Measurements from ENCODE around the gene RASSF1. TPM values are rescaled to one million over a fixed set of nuclear protein-coding genes. Genes with fewer than 3 reads are reported as not detected.

Gene RASSF1
- total and polyA plus RNA-seq, 2 of the 13 experiments (the other 11 are each of a cell fraction or from before 2014, with no cell fraction given), result 10.2 to 27.5 TPM

GRCh38 chr3:50350213-50350526 lies 9.5 kb upstream of the RASSF1 start (continued):
- TF ChIP-seq HBP1 (CRISPR knock-in tag; IDR thresholded peaks at IDR 0.05; ENCODE audit: low read depth) (no peak), MAFG (CRISPR knock-in tag; IDR thresholded peaks at IDR 0.05) (no peak), SETDB1 (CRISPR knock-in tag; IDR thresholded peaks at IDR 0.05; ENCODE audit: borderline replicate concordance) (peak; percentile 85)

GRCh38 chr3:50347187-50347813 lies 6.7 kb upstream of the RASSF1 start:
- Histone ChIP-seq H2AFZ (ENCODE audit: low read length) (no peak overlapping the region), H4K20me1 (ENCODE audit: insufficient read depth, low read length) (0 out of 2 replicates have a peak, but pooled peaks cover 3% of the 10 kb centered on the region), H3K4me1 (ENCODE audit: insufficient read depth, low read length) (peaks cover 81% of the 10 kb centered on the region), H3K9ac (ENCODE audit: insufficient read depth, low read depth, low read length) (no peak overlapping the region), H3K9me3 (ENCODE audit: low read length) (no peaks in the 10 kb centered on the region), H3K4me3 (replicated peaks in 1 of 3; ENCODE audit: insufficient read depth in 1 of 3, low read depth in 2 of 3, low read length in 3 of 3) (no peak overlapping the region), H3K36me3 (replicated peaks in 1 of 2; ENCODE audit: control insufficient read depth in 1 of 2, insufficient read depth in 2 of 2, low read length in 2 of 2) (peaks cover 4 to 13% of the 10 kb centered on the region in 2 experiments; a peak in 3 of 5 replicates), H3K27ac (ENCODE audit: extremely low read length, insufficient read depth, low read length) (no peak overlapping the region), H3K79me2 (ENCODE audit: insufficient read depth, low read length) (peaks cover 12% of the 10 kb centered on the region), H3K4me2 (ENCODE audit: low read depth, low read length) (no peak overlapping the region), H3K27me3 (ENCODE audit: control insufficient read depth in 1 of 2, insufficient read depth in 2 of 2, low read length in 2 of 2) (no peaks in the 10 kb centered on the region)
- no peak for ATAC-seq
- in situ Hi-C loops (cut with HindIII; ENCODE audit: extremely low pct_ligation_motif_present, low pct_unique_long_range_greater_than_20kb) (loop anchor here (10.0 kb wide), 1 partner anchor 198 kb away; no protein-coding TSS in a partner anchor), intact Hi-C loops (cut with micrococcal nuclease; ENCODE audit: unreplicated experiment) (loop anchor here (1.0 to 10.0 kb wide), 2 partner anchors 41 to 198 kb away; no protein-coding TSS in a partner anchor)
- no TSS peak for BruUV-seq (replicated peaks)
- peak; percentile 59 for DNase-seq (ENCODE audit: low spot score)
- POLR2A ChIA-PET, result interaction anchor here (1.6 to 3.6 kb wide), 2 partner anchors 10 to 19 kb away, joined by 4 to 18 read pairs; partner anchors contain the start of gene TUSC2
- FAIRE-seq, result peak; percentile 60
- 24% methylated on average over 12 of the region's 14 CpGs for WGBS (ENCODE audit: low lambda C conversion rate)
- CTCF ChIA-PET (ENCODE audit: low intra/inter-chr PET ratio, low total read pairs), result interaction anchor here (1.7 to 2.7 kb wide), 2 partner anchors 41 to 195 kb away, joined by 7 to 9 read pairs; no protein-coding TSS in a partner anchor
- TF ChIP-seq ARID3A (IDR thresholded peaks at IDR 0.05; ENCODE audit: low read depth, low read length), result peak; percentile 96
- peak; percentile 32 for TF ChIP-seq ZNF687 (CRISPR knock-in tag; IDR thresholded peaks at IDR 0.05)
- TF ChIP-seq YEATS2 (CRISPR knock-in tag; IDR thresholded peaks at IDR 0.05; ENCODE audit: borderline replicate concordance), result no peak
- no peak for TF ChIP-seq ISX (CRISPR knock-in tag; conservative IDR thresholded peaks at IDR 0.05)
- no peak for TF ChIP-seq ZSCAN21 (CRISPR knock-in tag; IDR thresholded peaks at IDR 0.05; ENCODE audit: borderline replicate concordance)
- no peak for TF ChIP-seq CAMTA2 (CRISPR knock-in tag; IDR thresholded peaks at IDR 0.05; ENCODE audit: borderline replicate concordance)
- no peak for TF ChIP-seq MED13 (CRISPR knock-in tag; IDR thresholded peaks at IDR 0.05)
- no peak for TF ChIP-seq ZNF570 (CRISPR knock-in tag; IDR thresholded peaks at IDR 0.05; ENCODE audit: borderline replicate concordance)
- TF ChIP-seq FOSL2 (CRISPR knock-in tag; IDR thresholded peaks at IDR 0.05), result peak; percentile 67
- TF ChIP-seq ZNF253 (CRISPR knock-in tag; IDR thresholded peaks at IDR 0.05; ENCODE audit: borderline replicate concordance), result no peak
